ENCODE results near the gene C16orf96. TPM values are rescaled to one million over a fixed set of nuclear protein-coding genes. Genes with fewer than 3 reads are reported as not detected.

The C16orf96 gene
- total RNA-seq, 1 experiment from 2014 or later, result 0.10 TPM

DNA sequence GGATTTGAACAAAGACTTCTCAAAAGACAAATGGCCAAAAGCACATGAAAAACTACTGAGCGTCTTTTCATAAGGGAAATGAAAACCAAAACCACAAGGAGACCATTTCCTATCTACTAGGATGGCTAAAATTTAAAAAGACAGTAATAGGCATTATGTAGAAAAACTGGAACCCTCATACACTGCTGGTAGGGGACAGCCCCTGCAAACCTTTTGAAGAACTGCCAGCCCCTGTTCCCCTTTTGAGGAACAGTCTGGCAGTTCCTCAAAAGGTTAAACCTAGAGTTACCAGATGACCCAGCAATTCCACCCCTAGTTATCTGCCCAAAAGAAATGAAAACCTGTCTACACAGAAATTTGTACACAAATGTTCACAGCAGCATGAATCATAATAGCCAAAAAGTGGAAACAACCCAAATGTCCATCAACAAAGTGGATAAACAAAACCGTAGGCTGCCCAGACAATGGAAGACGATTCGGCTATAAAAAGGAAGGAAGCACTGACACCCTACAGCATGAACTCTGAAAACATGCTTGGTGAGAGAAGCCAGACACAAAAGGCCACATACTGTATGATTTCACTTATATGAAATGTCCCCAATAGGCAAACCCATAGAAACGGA lies 40.4 kb upstream of the C16orf96 start:
- no peaks in the 10 kb centered on the region for H3K9me3 ChIP-seq (ENCODE audit: control insufficient read depth in 1 of 2, insufficient read depth in 1 of 2, low read depth in 1 of 2, low read length in 2 of 2)
- TF ChIP-seq RAD21 (IDR thresholded peaks at IDR 0.05; ENCODE audit: low read depth), result no peak
- TF ChIP-seq, protein P1, sequence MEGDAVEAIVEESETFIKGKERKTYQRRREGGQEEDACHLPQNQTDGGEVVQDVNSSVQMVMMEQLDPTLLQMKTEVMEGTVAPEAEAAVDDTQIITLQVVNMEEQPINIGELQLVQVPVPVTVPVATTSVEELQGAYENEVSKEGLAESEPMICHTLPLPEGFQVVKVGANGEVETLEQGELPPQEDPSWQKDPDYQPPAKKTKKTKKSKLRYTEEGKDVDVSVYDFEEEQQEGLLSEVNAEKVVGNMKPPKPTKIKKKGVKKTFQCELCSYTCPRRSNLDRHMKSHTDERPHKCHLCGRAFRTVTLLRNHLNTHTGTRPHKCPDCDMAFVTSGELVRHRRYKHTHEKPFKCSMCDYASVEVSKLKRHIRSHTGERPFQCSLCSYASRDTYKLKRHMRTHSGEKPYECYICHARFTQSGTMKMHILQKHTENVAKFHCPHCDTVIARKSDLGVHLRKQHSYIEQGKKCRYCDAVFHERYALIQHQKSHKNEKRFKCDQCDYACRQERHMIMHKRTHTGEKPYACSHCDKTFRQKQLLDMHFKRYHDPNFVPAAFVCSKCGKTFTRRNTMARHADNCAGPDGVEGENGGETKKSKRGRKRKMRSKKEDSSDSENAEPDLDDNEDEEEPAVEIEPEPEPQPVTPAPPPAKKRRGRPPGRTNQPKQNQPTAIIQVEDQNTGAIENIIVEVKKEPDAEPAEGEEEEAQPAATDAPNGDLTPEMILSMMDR (IDR thresholded peaks at IDR 0.05 in 2 of 3, conservative IDR thresholded peaks at IDR 0.05 in 1 of 3; ENCODE audit: borderline replicate concordance in 1 of 3, insufficient read depth in 1 of 3, low read depth in 2 of 3, low read length in 2 of 3), result no peak
- TF ChIP-seq SRF (IDR thresholded peaks at IDR 0.05; ENCODE audit: low read depth), result no peak
- TF ChIP-seq SIN3A (IDR thresholded peaks at IDR 0.05; ENCODE audit: low read depth), result no peak
- TF ChIP-seq YY1 (IDR thresholded peaks at IDR 0.05; ENCODE audit: extremely low read depth, insufficient replicate concordance, low read depth, low read length), result no peak
- no peak for TF ChIP-seq JUND (IDR thresholded peaks at IDR 0.05)
- no peak for TF ChIP-seq SP1 (IDR thresholded peaks at IDR 0.05; ENCODE audit: low read depth)
- H3K9ac ChIP-seq (ENCODE audit: low read length), result no peak overlapping the region
- no peaks in the 10 kb centered on the region for H4K20me1 ChIP-seq (ENCODE audit: insufficient read depth)
- peaks cover 7 to 12% of the 10 kb centered on the region in 2 experiments; a peak in 3 of 4 replicates for H3K36me3 ChIP-seq (ENCODE audit: control insufficient read depth in 1 of 2, insufficient read depth in 2 of 2, low read length in 2 of 2)
- no peak overlapping the region for H2AFZ ChIP-seq (ENCODE audit: low read depth, low read length, poor library complexity, severe bottlenecking)
- no peak for DNase-seq (ENCODE audit: low read depth, low spot score)
- H3K4me3 ChIP-seq (replicated peaks in 1 of 2; ENCODE audit: low read depth in 1 of 2, low read length in 2 of 2), result no peak overlapping the region
- POLR2A ChIA-PET, result no interaction called here
- ATAC-seq, result no peak
- CTCF ChIA-PET, result interaction anchor here (1.3 kb wide), 1 partner anchor 33 kb away, joined by 6 read pairs; no protein-coding TSS in a partner anchor
- H3K4me1 ChIP-seq (ENCODE audit: control insufficient read depth in 1 of 2, insufficient read depth in 2 of 2, low read length in 2 of 2), result no peaks in the 10 kb centered on the region
- intact Hi-C loops (cut with micrococcal nuclease), result loop anchor here (10.0 kb wide), 1 partner anchor 139 kb away; no protein-coding TSS in a partner anchor
- BruUV-seq (replicated peaks), result no TSS peak
- H3K79me2 ChIP-seq (ENCODE audit: insufficient read depth, low read length), result no peaks in the 10 kb centered on the region
- H3K4me2 ChIP-seq (ENCODE audit: low read length), result no peak overlapping the region
- RAD21 ChIA-PET (ENCODE audit: low non-redundant PET in 1 of 2, low total read pairs in 2 of 2, uncharacterized antibody in 2 of 2, unreplicated experiment in 2 of 2), result no interaction called here
- H3K9me2 ChIP-seq (ENCODE audit: insufficient read depth), result no peaks in the 10 kb centered on the region
- H3K27ac ChIP-seq (ENCODE audit: low read depth, low read length), result no peak overlapping the region
- H3K27me3 ChIP-seq (ENCODE audit: insufficient read depth, low read length), result no peaks in the 10 kb centered on the region
